ENCODE results near the gene FAM81B.

GRCh38 chr5:95398989-95399388 lies 7.8 kb downstream of the FAM81B start:
- TF ChIP-seq CTCF (conservative IDR thresholded peaks at IDR 0.05; ENCODE audit: low read depth, low read length) (no peak), EZH2 (IDR thresholded peaks at IDR 0.05; ENCODE audit: borderline replicate concordance, low read depth, low read length, poor library complexity, severe bottlenecking) (no peak)

All from A673 (cell line).